ENCODE measurements around the gene HSD11B2. TPM values are rescaled to one million over a fixed set of nuclear protein-coding genes. Genes with fewer than 3 reads are reported as not detected.

Gene HSD11B2
- total and polyA plus RNA-seq, 2 of the 4 experiments (the other 2 are of a cell fraction) = 0.26 TPM; not detected in 1

GRCh38 chr16:67433131-67433719 lies 2.3 kb downstream of the HSD11B2 start:
- H3K14ac ChIP-seq (replicated peaks; ENCODE audit: low read depth, low read length) = no peak overlapping the region
- no peak overlapping the region for H3K56ac ChIP-seq (ENCODE audit: extremely low read depth, insufficient read depth, low read length)
- no peak overlapping the region for H3K18ac ChIP-seq (ENCODE audit: low read depth, low read length)
- no TSS peak for BruUV-seq (replicated peaks)
- dilution Hi-C loops (cut with HindIII; ENCODE audit: low sequenced_read_pairs, unreplicated experiment) (no loop called here), intact Hi-C loops (cut with micrococcal nuclease) (no loop called here), in situ Hi-C loops (cut with MboI; ENCODE audit: low sequenced_read_pairs) (no loop called here)
- CTCF ChIA-PET = interaction anchor here (0.6 to 0.8 kb wide), 3 partner anchors 9 to 22 kb away, joined by 3 to 4 read pairs (median 3); no protein-coding TSS in a partner anchor
- H2AK5ac ChIP-seq (ENCODE audit: low read depth, low read length) = no peak overlapping the region
- TF ChIP-seq, protein P1, sequence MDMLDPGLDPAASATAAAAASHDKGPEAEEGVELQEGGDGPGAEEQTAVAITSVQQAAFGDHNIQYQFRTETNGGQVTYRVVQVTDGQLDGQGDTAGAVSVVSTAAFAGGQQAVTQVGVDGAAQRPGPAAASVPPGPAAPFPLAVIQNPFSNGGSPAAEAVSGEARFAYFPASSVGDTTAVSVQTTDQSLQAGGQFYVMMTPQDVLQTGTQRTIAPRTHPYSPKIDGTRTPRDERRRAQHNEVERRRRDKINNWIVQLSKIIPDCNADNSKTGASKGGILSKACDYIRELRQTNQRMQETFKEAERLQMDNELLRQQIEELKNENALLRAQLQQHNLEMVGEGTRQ (IDR thresholded peaks at IDR 0.05; ENCODE audit: low read depth, low read length) = no peak
- TF ChIP-seq RFX5 (IDR thresholded peaks at IDR 0.05; ENCODE audit: low read depth, low read length) (no peak), CTCF (conservative IDR thresholded peaks at IDR 0.05; ENCODE audit: low read depth, low read length) (no peak), CEBPB (IDR thresholded peaks at IDR 0.05; ENCODE audit: low read depth, low read length) (no peak), SMC3 (IDR thresholded peaks at IDR 0.05; ENCODE audit: low read depth, low read length) (no peak), MXI1 (IDR thresholded peaks at IDR 0.05; ENCODE audit: borderline replicate concordance, low read depth, low read length) (no peak), RAD21 (IDR thresholded peaks at IDR 0.05; ENCODE audit: low read length) (no peak), MAFK (IDR thresholded peaks at IDR 0.05; ENCODE audit: low read depth, low read length) (no peak), NFE2L2 (IDR thresholded peaks at IDR 0.05; ENCODE audit: low read depth, low read length) (no peak), CHD1 (IDR thresholded peaks at IDR 0.05; ENCODE audit: low read depth, low read length) (no peak), POLR2A (IDR thresholded peaks at IDR 0.05; ENCODE audit: low read depth, low read length) (no peak), MAZ (IDR thresholded peaks at IDR 0.05; ENCODE audit: borderline replicate concordance, low read depth, low read length) (no peak), FOS (IDR thresholded peaks at IDR 0.05; ENCODE audit: low read depth, low read length) (no peak), RCOR1 (IDR thresholded peaks at IDR 0.05; ENCODE audit: insufficient replicate concordance, low read length) (no peak), ELK1 (IDR thresholded peaks at IDR 0.05; ENCODE audit: borderline replicate concordance, low read depth, low read length) (no peak), BHLHE40 (IDR thresholded peaks at IDR 0.05; ENCODE audit: low read depth, low read length) (no peak)
- no CpG with 5 or more reads among the region's 5 CpGs for WGBS, 2 experiments (ENCODE audit: extremely low coverage in 2 of 2, insufficient read length in 1 of 2)
- no peak overlapping the region for H3K4me3 ChIP-seq (ENCODE audit: insufficient read depth, low read depth, low read length)
- no peak overlapping the region for H3K23ac ChIP-seq (ENCODE audit: low read depth, low read length)
- H2BK120ac ChIP-seq (ENCODE audit: low read depth, low read length) = no peak overlapping the region
- no peak overlapping the region for H2BK5ac ChIP-seq (ENCODE audit: low read depth, low read length, poor library complexity, severe bottlenecking)
- no peak overlapping the region for H4K8ac ChIP-seq (ENCODE audit: low read depth in 2 of 2, low read length in 2 of 2)
- no peak overlapping the region for H3K4ac ChIP-seq (ENCODE audit: low read depth, low read length)
- H2BK20ac ChIP-seq (ENCODE audit: low read depth, low read length) = no peak overlapping the region
- H4K5ac ChIP-seq (ENCODE audit: low read depth, low read length) = no peak overlapping the region
- no peaks in the 10 kb centered on the region for H3K79me1 ChIP-seq (ENCODE audit: low read depth in 1 of 2, low read length in 2 of 2)
- H2AFZ ChIP-seq (replicated peaks; ENCODE audit: low read length, poor library complexity) = no peak overlapping the region
- H3K4me1 ChIP-seq (ENCODE audit: control insufficient read depth, insufficient read depth, low read length) = peaks cover 5% of the 10 kb centered on the region; the same call in 1 of the 2 replicates
- no peak overlapping the region for H2AK9ac ChIP-seq (replicated peaks; ENCODE audit: low read depth, low read length, poor library complexity)
- POLR2A ChIA-PET (ENCODE audit: unreplicated experiment) = no interaction called here
- DNase-seq (no peak), ATAC-seq (ENCODE audit: low read depth) (no peak)
- peaks cover 12% of the 10 kb centered on the region for H4K20me1 ChIP-seq (ENCODE audit: insufficient read depth, low read length)
- no peak overlapping the region for H3K9ac ChIP-seq (ENCODE audit: low read depth, low read length)
- no peak overlapping the region for H2BK15ac ChIP-seq (ENCODE audit: low read depth, low read length)
- peaks cover 20% of the 10 kb centered on the region for H3K36me3 ChIP-seq (ENCODE audit: control insufficient read depth, insufficient read depth, low read length)
- H3K4me2 ChIP-seq (ENCODE audit: low read depth, low read length) = no peak overlapping the region
- H4K91ac ChIP-seq (ENCODE audit: insufficient read depth, low read depth, low read length) = no peak overlapping the region
- H3K27me3 ChIP-seq (ENCODE audit: control insufficient read depth, insufficient read depth, low read length) = peaks cover 27% of the 10 kb centered on the region
- H3K9me1 ChIP-seq (ENCODE audit: insufficient read depth, low read length) = peaks cover 3% of the 10 kb centered on the region; the same call in 1 of the 2 replicates
- no peaks in the 10 kb centered on the region for H3K9me3 ChIP-seq (ENCODE audit: control insufficient read depth, insufficient read depth, low read length)
- no peak overlapping the region for H3K27ac ChIP-seq (ENCODE audit: insufficient read depth, low read length)

Measured in IMR-90 (cell line).